ENCODE measurements around the gene OR1F1.
"Not testable (repeated sequence)": the region's sequence is repeated elsewhere in the genome, so short reads cannot be mapped to it uniquely, and the experiment has no call there.

The OR1F1 gene

DNA sequence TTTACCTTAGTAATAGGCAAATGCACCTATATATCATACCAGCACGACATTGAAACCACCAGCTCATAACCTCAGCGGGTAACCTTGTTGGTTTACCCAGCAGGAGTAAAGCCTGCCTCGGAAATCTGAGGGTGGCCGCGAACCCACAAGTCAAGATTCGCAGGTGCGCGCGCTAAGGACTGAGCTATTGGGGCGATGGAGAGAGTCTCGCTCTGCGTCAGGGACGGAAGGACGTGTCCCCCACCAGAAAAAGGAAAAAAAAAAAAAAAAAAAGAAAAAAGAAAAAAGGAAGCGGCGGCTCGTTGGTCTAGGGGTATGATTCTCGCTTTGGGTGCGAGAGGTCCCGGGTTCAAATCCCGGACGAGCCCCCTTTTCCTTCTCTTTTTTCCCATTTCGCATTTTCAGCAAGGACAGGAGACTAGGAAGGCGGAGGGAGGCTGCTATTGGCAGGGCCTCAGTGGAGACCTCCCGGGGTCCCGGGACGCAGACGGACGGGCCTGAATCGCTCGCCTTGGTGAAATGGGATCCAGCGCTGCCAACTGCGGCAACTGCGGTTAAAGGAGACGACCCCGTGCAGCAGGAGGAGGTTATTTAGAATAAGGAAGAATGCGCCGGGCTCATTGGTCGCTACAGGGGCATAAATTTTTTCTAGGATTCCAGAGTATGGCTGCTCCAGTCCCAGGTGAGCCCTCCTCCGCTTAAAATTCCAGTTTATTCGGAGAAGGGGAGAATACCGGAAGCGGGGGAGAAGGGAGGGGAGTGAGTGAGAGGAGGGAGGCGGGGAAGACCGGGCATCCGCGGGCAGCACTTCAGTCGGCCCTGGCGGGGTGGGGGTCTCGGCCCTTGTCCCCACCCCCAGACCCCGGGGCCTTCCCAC, at the start of gene OR1F1:
Gene OR1F1 (plus strand): TSS at position 407 of the 877 bp plus-strand sequence.
- DNase-seq (ENCODE audit: low spot score): peak; percentile 42

DNA sequence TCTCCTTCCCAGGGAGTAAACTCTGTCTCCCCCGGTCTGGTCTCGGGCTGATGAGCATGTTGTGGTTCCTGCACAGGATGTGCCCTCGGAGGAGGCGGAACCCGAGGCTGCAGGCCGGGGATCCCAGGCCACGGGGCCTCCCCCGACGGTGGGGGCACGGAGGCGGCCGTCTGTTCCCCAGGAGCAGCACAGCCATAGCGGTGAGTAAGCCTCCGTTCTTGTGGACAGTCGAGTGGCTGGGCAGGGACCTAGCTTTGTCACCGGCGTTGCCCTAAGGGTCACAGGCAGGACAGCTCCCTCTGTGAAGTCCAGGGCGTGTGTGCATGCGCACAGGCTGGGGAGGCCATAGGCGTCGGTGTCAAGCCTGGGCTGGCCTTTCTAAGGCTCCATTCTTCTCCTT, 49.7 kb upstream of the OR1F1 start:
- DNase-seq (ENCODE audit: low spot score): no peak

DNA sequence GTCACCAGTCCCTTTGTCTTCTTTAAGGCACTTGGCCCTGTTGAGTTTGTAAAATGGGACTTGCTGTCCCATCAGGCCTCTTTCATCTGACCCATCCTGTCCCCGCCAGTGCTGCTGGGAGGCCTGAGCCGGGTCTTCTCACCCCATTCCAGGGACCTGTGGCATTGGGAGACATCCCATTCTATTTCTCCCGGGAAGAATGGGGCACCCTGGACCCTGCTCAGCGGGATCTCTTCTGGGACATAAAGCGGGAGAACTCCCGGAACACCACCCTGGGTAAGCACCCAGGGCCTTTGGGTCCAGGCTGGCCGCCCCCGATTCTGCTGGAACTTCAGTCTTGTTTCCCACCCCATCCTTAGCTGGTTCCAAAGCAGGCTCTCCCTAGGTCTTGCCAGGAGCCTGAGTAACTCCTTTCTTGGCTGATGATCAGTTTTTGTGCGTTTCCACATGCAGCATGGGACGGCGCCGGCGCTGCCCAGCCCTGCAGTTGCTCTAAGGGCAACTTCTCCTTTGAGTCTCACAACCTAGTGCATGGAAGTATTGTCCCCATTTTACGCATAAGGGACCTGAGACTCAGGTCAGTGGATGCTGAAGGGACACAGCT, 49.1 kb upstream of the OR1F1 start:
- no peak for DNase-seq (ENCODE audit: low spot score)

DNA sequence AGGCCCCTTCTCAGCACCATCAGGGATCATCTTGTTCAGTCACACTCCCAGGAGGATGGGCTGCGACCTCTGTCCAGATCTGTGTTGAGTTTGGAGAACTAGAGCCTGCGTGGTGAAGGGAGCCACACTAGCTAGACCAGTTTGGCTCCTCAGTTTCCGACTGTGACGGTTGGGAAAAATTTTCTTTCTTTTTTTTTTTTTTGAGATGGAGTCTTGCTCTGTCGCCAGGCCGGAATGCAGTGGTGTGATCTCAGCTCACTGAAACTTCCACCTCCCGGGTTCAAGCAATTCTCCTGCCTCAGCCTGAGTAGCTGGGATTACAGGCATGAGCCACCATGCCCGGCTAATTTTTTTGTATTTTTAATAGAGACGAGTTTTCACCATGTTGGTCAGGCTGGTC, 48.4 kb upstream of the OR1F1 start:
- not testable (repeated sequence) for DNase-seq (ENCODE audit: low spot score)

DNA sequence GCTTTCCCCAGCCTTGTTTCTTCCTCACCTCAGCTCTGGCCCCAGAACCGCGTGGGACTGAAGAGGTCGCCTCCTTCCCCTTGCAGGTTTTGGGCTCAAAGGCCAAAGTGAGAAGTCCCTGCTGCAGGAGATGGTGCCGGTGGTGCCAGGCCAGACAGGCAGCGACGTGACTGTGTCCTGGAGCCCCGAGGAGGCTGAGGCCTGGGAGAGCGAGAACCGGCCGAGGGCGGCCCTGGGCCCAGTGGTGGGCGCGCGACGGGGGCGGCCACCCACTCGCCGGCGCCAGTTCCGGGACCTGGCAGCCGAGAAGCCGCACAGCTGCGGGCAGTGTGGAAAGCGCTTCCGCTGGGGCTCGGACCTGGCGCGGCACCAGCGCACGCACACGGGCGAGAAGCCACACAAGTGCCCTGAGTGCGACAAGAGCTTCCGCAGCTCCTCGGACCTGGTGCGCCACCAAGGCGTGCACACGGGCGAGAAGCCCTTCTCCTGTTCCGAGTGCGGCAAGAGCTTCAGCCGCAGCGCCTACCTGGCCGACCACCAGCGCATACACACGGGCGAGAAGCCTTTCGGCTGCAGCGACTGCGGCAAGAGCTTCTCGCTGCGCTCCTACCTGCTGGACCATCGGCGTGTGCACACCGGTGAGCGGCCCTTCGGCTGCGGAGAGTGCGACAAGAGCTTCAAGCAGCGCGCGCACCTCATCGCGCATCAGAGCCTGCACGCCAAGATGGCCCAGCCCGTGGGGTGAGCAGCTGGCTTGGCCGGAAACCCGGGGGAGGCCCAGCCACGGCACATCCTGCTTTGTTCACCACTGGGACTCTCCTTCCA, 47.2 kb upstream of the OR1F1 start:
- no peak for DNase-seq (ENCODE audit: low spot score)

DNA sequence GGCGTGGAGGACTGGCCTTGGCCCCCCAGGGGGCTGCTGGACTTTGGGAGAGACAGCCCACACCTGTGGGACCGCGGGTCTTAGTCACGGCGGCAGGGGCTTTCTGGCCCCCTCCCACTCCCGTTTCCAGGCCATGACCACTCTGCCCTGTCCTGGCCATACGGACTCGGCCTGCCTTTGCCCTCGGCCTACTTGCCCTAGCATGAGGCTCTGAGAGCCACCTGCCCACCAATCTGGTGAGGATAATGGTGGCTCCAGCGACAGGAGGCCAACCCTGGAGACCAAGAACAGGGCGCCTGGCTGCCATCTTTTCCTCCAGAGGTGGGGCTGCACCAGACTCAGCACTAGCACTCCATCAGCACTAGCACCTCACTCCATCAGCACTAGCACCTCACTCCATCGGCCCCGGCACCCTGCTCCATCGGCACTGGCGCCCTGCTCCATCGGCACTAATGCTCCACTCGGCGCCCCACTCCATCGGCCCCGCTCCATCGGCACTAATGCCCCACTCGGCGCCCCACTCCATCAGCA, 46.2 kb upstream of the OR1F1 start:
- DNase-seq (ENCODE audit: low spot score): no peak

DNA sequence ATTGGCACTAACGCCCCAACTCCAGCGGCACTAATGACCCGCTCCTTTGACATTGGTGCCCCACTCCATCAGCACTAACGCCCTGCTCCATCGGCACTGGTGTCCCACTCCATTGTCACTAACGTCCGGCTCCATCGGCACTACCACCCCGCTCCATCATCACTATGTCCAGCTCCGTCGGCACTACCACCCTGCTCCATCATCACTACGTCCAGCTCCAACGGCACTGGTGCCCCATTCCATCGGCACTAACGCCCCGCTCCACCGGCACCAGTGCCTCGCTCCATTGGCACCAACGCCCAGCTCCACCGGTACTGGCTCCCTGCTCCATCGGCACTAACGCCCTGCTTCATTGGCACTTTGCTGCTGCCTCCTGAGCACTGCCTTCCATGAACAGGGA, 45.7 kb upstream of the OR1F1 start:
- DNase-seq (ENCODE audit: low spot score): no peak

DNA sequence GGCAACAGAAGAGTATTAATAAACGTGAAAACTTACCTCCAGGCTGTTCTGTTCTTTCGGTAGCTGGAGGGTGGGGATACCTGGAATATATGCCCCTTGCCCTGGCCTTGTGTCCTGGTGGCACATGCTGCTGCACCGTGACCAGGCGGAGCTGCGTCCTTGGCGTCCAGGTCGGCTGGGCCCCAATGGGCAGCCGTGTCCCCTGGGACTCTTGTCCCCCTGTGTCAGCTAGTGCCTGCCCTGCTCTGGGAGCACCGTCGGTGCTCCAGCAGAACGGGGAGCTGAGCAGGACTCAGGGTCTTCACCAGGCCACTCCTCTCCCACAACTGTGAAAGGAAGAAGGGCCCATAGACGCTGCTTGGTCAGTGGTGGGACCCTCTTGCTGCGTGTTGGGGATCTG, 45.2 kb upstream of the OR1F1 start:
- DNase-seq (ENCODE audit: low spot score): no peak

DNA sequence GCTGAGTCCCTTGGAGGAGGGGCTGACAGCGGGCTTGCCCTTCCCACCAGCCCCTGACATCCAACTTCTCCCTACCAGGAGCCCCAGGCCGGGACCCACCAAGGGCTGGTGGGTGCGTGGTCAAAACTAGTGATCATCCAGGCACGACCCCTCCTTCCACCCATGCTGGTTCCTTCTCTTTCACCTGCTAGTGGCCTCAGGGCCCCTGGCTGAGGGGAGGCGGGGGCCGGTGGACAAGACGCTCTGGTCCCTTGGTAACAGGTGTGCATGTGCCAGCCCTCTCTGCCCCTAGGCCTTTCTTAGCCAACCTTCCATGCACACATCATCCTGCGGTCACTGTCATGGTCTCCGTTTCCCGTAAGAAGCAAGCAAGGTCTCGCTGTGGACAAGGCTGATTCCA, 44.8 kb upstream of the OR1F1 start:
- no peak for DNase-seq (ENCODE audit: low spot score)

DNA sequence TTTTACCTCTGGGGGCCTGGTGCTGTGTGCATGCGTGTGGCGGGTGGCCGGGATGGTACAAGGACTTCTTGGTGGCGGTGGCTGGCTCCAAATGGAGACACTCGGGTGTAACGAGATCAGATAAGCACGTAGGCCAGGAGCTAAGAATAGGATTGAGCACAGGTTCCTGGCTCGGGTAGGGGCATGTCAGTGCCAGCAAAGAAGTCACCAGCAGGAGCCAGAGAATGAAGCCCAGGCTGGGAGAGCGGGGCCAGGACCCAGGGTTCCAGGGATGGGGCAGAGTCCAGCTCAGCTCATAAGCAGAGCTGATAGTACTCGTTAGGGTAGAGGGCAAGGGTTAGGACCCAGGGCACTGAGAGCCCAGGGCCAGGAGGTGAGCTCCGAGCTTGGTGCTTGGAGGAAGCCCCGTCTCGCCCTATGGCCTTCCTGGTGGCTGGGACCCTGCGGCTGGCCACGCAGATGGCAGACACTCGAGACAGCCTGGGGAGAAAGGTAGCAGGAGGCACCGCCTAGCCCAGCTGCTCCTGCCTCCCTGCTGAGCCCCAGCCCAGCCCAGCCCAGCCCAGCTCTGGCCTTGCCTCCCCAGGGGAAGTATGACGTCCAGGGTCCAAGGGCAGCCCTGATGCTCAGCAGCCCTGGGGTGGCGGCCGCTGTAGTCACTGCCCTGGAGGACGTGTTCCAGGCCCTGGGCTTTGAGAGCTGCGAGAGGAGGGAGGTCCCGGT, 44.2 kb upstream of the OR1F1 start:
- no peak for DNase-seq (ENCODE audit: low spot score)

DNA sequence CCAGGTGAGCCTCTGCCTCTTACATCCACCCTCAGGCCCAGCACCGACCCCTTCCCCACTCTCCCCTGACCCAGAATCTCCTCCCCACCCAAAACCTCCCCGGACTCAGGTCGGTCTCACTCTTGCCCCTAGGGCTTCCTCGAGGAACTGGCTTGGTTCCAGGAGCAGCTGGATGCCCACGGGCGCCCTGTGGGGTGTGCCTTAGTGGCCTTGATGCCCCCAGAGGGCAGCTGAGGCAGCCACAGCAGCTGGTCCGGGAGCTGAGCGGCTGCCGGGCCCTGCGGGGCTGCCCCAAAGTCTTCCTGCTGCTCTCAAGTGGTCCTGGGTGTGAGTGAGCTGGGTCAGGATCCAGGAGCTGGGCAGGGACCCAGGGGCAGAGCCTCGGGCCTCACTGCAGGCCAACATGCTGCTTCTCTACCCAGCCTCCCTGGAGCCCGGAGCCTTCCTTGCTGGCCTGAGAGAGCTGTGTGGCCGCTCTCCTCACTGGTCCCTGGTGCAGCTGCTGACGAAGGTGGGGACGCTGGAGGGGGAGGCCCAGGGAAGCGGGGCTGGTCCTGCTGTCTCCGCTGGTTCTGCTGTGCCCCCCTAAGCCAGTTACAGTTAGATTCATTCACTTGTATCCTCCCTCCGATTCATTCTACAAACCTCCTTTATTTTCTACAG, 43.6 kb upstream of the OR1F1 start:
- no peak for DNase-seq (ENCODE audit: low spot score)

DNA sequence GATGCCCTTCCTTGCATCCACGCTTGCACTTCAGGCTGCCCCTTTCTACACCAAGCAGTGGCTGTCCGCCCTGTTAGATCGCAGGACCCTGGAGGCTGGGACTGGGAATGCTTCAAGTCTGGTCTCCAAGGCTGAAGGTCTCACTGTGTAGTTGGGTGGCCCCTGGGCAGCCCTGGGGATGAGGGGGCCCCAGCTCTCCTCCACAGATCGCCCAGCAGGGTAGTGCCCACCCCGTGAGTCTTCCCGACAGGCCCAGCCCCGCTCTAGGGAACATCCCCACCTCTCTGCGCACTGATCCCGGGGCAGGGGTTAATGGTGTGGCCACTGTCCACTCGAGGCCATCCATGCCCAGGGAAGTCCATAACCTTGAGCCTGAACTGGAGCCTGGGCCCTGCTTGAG, 42.9 kb upstream of the OR1F1 start:
- DNase-seq (ENCODE audit: low spot score): no peak

DNA sequence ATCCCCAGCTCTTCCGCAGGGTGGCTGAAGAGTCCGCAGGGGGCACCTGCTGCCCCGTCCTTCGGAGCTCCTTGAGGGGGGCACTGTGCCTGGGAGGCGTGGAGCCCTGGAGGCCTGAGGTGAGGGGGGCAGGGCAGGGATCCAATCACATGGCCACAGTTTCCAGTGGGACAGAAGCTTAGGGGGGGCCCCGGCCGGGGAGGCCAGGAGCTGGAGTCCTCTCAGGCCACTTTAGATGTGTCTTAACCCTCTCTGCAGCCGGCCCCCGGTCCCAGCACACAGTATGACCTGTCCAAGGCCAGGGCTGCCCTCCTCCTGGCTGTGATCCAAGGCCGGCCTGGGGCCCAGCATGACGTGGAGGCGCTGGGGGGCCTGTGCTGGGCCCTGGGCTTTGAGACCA, 42.3 kb upstream of the OR1F1 start:
- DNase-seq (ENCODE audit: low spot score): no peak

DNA sequence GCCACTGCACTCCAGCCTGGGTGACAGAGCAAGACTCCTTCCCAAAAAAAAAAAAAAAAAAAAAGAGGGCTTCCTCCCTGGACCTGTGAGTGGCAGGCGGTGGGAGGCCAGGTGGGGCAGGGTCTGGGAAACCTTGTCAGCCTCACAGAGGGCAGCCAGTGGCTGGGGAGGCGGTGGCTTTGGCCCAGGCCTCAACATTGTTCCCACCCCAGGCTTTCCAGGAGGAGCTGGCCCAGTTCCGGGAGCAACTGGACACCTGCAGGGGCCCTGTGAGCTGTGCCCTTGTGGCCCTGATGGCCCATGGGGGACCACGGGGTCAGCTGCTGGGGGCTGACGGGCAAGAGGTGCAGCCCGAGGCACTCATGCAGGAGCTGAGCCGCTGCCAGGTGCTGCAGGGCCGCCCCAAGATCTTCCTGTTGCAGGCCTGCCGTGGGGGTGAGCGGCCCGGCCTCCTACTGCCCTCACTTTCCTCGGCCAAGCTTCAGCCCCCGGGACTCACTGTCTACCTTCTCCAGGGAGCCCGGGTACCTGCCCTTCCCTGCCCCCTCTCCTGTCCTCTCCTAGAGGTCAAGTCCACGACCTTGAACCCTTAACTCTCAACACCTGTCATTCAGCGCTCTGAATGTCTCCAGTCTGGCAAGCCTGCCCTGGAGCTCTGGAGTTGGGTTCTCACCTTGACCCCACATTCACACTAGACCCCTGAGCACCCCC, 40.8 kb upstream of the OR1F1 start:
- DNase-seq (ENCODE audit: low spot score): no peak

DNA sequence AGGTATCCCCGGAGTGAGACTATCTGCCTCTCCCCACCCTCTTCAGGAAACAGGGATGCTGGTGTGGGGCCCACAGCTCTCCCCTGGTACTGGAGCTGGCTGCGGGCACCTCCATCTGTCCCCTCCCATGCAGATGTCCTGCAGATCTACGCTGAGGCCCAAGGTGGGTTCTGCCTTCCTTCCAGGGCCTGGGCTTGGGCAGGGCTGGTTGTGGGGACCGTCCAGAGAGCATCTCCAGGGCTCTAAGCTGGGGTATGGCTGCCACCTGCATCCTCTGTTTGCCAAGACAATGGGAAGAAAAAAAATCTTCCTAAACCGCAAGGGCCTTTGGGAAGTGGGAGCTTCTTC, 40.3 kb upstream of the OR1F1 start:
- DNase-seq (ENCODE audit: low spot score): no peak

DNA sequence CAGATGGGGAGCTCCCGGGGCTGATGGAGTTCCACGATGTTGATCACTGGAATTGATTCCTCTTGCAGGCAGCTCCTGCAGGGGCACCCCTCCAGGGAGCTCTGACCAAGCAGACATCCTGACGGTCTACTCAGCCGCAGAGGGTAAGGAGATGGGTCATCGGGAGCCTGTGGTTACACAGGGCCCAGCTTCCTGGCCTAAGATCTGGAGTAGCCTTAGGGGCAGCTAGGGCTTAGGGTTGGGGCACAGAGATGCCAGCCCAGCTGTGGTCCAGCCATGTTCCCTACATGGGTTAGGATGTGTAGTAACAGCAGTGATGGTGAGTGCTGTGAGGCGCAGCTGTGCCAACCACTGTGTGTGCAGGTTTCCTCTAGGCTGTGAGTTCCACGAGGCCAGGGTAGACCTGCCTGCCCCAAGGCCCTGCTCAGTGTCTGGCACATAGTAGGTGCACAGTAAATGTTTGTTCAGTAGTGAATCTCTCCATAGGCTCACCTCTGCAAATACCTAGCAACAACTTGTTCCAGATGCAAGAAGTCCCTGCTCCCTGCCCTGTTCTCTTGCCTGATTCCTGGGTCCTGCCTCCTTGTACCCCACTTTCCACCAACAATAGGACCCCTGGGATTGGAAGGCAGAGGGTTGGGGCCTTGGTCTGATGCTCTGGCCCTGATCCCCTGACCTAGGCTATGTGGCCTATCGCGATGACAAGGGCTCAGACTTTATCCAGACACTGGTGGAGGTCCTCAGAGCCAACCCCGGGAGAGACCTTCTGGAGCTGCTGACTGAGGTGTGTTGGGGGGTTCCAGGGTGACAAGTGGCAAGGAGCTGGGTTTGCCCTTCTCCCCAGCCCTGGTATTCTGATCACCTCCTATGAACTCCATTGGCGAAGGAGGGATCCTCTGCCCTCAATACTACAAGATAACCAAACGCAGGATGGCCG, 39.5 kb upstream of the OR1F1 start:
- no peak for DNase-seq (ENCODE audit: low spot score)

DNA sequence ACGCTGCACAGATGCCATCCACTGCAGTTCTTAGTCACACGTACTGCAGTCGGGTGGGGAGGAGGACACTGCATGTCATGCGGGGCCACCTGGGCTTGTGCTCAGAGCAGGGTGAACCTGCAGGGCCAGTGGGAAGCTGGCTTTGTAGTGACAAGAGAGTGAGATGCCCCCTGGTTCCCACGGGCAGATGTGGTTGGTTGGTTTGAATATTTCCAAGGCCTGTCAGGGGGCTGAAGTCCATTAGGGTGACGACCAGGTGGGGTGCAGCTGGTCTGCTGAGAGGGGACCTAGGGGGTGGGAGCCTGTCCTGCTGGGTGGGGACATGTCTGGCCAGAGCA, 38.8 kb upstream of the OR1F1 start:
- no peak for DNase-seq (ENCODE audit: low spot score)

DNA sequence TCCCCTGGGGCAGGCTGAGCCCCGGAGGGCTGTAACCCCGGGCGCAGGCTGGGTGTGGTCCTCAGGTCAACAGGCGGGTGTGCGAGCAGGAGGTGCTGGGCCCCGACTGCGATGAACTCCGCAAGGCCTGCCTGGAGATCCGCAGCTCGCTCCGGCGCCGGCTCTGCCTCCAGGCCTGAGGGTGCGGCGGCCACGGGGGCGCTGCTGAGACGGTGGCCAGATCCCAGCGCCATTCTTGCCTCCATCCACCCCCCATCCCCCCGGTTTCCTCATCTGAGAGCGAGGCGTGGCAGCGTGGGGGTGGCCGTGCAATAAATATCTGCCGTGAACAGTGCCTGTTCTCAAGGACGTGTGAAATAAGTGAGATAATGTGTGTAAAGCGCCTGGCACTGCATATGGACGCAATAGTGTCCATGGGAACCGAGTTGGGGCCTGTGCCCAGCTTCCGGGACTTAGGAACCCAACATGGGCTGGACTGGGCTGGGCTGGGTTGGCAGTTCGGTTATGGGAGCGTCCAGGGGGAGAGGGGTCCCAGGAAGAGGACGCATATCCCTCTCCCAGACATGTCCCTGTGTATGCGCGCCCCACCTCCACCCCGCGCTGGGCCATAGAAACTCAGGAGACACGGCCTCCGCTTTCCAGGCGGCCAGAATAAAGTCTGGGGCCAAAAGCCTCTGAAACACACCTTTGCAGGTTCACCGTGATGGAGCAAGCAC, 38.2 kb upstream of the OR1F1 start:
- peak; percentile 83 for DNase-seq (ENCODE audit: low spot score)

Data from hepatic stellate cell (primary cell).